B cell (primary cell): Measurements from ENCODE around the gene NR5A1. TPM values are rescaled to one million over a fixed set of nuclear protein-coding genes. Genes with fewer than 3 reads are reported as not detected.

Experiments used
- ATAC-seq: fragments of 200-7000 bp; cut with Tn5 transposase; one replicate; pipeline ENCODE4 v1.10.0; 2021; ENCODE audit warnings: low read depth, mild to moderate bottlenecking, moderate number of reproducible peaks, moderate library complexity
- CTCF ChIA-PET: fragments of 350-600 bp; sonication (Branson Sonifier 250); formaldehyde crosslinking; loops from one replicate; lab custom pipeline; 2021; ENCODE audit warnings: antibody characterized with exemption, inconsistent platforms; lab: Charles Lee
- POLR2A ChIA-PET: fragments of 350-600 bp; sonication (Branson Sonifier 250); formaldehyde crosslinking; loops from one replicate; lab custom pipeline; 2021; ENCODE audit warnings: antibody characterized with exemption; lab: Charles Lee
- DNase-seq: peaks from one replicate; pipeline ENCODE4 v3.0.0; 2013
- H2AFZ ChIP-seq: 2 replicates; pipeline ENCODE4 v1.6.1; 2012; ENCODE audit warnings: mild to moderate bottlenecking, low read depth, low read length; ENCODE audit not compliant: insufficient read depth, poor library complexity, severe bottlenecking
- H3K27ac ChIP-seq, 2 donors: 1 replicate in 1 of 2; 2 replicates in 1 of 2; pipeline ENCODE4 v1.5.1; 2012 to 2013; ENCODE audit warnings: low read length in 2 of 2, mild to moderate bottlenecking in 2 of 2, moderate library complexity in 1 of 2
- H3K27me3 ChIP-seq, 4 experiments: fragments of 200-600 bp in 1 of 4; sonication (generic) in 1 of 4; replicated peaks in 1 of 4; 1 replicate in 2 of 4; 2 replicates in 2 of 4; pipeline versions ENCODE4 v1.6.1 to v1.7.0; 2013 to 2016; ENCODE audit warnings: low read length in 3 of 4, mild to moderate bottlenecking in 2 of 4, mixed read lengths in 1 of 4, moderate library complexity in 1 of 4; ENCODE audit not compliant: insufficient read depth in 4 of 4, control insufficient read depth in 3 of 4; ENCODE audit errors: control extremely low read depth in 1 of 4
- H3K36me3 ChIP-seq, 2 experiments: replicated peaks in 1 of 2; 1 replicate in 1 of 2; 2 replicates in 1 of 2; pipeline versions ENCODE4 v1.6.1 to v1.7.1; 2013; ENCODE audit warnings: low read length in 1 of 2; ENCODE audit not compliant: insufficient read depth in 2 of 2, control insufficient read depth in 1 of 2; ENCODE audit errors: control extremely low read depth in 1 of 2, extremely low read depth in 1 of 2
- H3K4me1 ChIP-seq, 2 donors: fragments of 200-600 bp in 1 of 2; sonication (generic) in 1 of 2; 1 replicate in 1 of 2; 2 replicates in 1 of 2; pipeline versions ENCODE4 v1.5.1 to v1.6.1; 2013 to 2017; ENCODE audit warnings: low read length in 2 of 2; ENCODE audit not compliant: control insufficient read depth in 2 of 2, insufficient read depth in 2 of 2
- H3K4me2 ChIP-seq: replicated peaks from 2 replicates; pipeline ENCODE3; 2012; ENCODE audit warnings: mild to moderate bottlenecking, low read depth, low read length; ENCODE audit not compliant: poor library complexity, severe bottlenecking
- H3K4me3 ChIP-seq, 5 experiments: fragments of 200-600 bp in 1 of 5; sonication (generic) in 1 of 5; 1 replicate in 3 of 5; 2 replicates in 2 of 5; pipeline versions ENCODE4 v1.5.1 to v1.7.0; 2011 to 2016; ENCODE audit warnings: low read length in 4 of 5, mild to moderate bottlenecking in 4 of 5, low read depth in 2 of 5, control low read depth in 1 of 5, moderate library complexity in 1 of 5; ENCODE audit not compliant: insufficient read depth in 1 of 5; ENCODE audit errors: control extremely low read depth in 1 of 5, extremely low read depth in 1 of 5
- H3K79me2 ChIP-seq: fragments of 200-600 bp; sonication (generic); one replicate; pipeline ENCODE4 v1.6.0; 2016; ENCODE audit warnings: low read length; ENCODE audit not compliant: control insufficient read depth, insufficient read depth
- H3K9ac ChIP-seq: fragments of 200-600 bp; sonication (generic); 2 replicates; pipeline ENCODE4 v1.6.1; 2017; ENCODE audit warnings: mild to moderate bottlenecking, low read length, moderate library complexity
- H3K9me3 ChIP-seq, 3 donors: one replicate each; pipeline versions ENCODE4 v1.6.1 to v1.7.1; 2013; ENCODE audit warnings: low read length in 2 of 3; ENCODE audit not compliant: control insufficient read depth in 2 of 3, insufficient read depth in 1 of 3; ENCODE audit errors: control extremely low read depth in 1 of 3
- H4K20me1 ChIP-seq: 2 replicates; pipeline ENCODE4 v1.6.0; 2012; ENCODE audit warnings: mild to moderate bottlenecking, low read length; ENCODE audit not compliant: insufficient read depth, control insufficient read depth, poor library complexity, severe bottlenecking
- H3K27ac Mint-ChIP-seq: one replicate; pipeline ENCODE4 v1.8.0; 2021; ENCODE audit warnings: mixed read lengths
- H3K27me3 Mint-ChIP-seq: one replicate; pipeline ENCODE4 v1.8.0; 2021; ENCODE audit warnings: mixed read lengths
- H3K4me1 Mint-ChIP-seq: one replicate; pipeline ENCODE4 v1.8.0; 2021; ENCODE audit warnings: mixed read lengths
- H3K4me3 Mint-ChIP-seq: one replicate; pipeline ENCODE4 v1.8.0; 2021; ENCODE audit warnings: mixed read lengths
- H3K9me3 Mint-ChIP-seq: one replicate; pipeline ENCODE4 v1.8.0; 2022; ENCODE audit warnings: mixed read lengths; ENCODE audit not compliant: insufficient read depth
- EZH2 ChIP-seq: IDR thresholded peaks from 2 replicates; pipeline ENCODE4 v1.6.1; 2012; ENCODE audit warnings: borderline replicate concordance, low read depth, mild to moderate bottlenecking, moderate library complexity, low read length; ENCODE audit not compliant: insufficient read depth, poor library complexity, severe bottlenecking
- WGBS: methylation state at CpG from one replicate; pipeline ENCODE4 v1.1.5; 2013; ENCODE audit warnings: missing lambda C conversion rate; ENCODE audit not compliant: insufficient coverage; 5-methylcytosine and 5-hydroxymethylcytosine counted together
- intact Hi-C: fragments of 100-400 bp; cut with micrococcal nuclease; formaldehyde crosslinking; loops from one replicate; pipeline ENCODE4 v1.10.0; 2022
- polyA plus RNA-seq: library from polyadenylated mRNA; depleted of rRNA; stranded (reverse); fragments of >200 nt; gene quantifications from 2 replicates; pipeline ENCODE4 v1.2.3, GENCODE V29; 2012
- total RNA-seq, 2 donors: library from RNA; stranded (reverse); fragments of 120-200 nt in 1 of 2; gene quantifications; 1 replicate in 1 of 2; 2 replicates in 1 of 2; pipeline versions ENCODE4 v1.2.3 to v1.2.4, GENCODE V29; 2013 to 2022
- TF ChIP-seq, protein P1 (sequence below): fragments of 200-600 bp; IDR thresholded peaks from one replicate; pipeline ENCODE4 v1.8.0; 2022; ENCODE audit warnings: antibody characterized with exemption, mild to moderate bottlenecking

Gene NR5A1
- total and polyA plus RNA-seq, 2 donors (not counting 1 experiment from before 2014, with no cell fraction given): not detected

GRCh38 chr9:124450931-124451661 is 56.1 kb downstream of the NR5A1 start:
- TF ChIP-seq, protein P1, sequence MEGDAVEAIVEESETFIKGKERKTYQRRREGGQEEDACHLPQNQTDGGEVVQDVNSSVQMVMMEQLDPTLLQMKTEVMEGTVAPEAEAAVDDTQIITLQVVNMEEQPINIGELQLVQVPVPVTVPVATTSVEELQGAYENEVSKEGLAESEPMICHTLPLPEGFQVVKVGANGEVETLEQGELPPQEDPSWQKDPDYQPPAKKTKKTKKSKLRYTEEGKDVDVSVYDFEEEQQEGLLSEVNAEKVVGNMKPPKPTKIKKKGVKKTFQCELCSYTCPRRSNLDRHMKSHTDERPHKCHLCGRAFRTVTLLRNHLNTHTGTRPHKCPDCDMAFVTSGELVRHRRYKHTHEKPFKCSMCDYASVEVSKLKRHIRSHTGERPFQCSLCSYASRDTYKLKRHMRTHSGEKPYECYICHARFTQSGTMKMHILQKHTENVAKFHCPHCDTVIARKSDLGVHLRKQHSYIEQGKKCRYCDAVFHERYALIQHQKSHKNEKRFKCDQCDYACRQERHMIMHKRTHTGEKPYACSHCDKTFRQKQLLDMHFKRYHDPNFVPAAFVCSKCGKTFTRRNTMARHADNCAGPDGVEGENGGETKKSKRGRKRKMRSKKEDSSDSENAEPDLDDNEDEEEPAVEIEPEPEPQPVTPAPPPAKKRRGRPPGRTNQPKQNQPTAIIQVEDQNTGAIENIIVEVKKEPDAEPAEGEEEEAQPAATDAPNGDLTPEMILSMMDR: no peak
- TF ChIP-seq EZH2: no peak
- Histone ChIP-seq H3K79me2 (no peaks in the 10 kb centered on the region), H4K20me1 (no peaks in the 10 kb centered on the region), H3K9ac (no peak overlapping the region), H3K4me1 (peaks cover 7 to 9% of the 10 kb centered on the region in 2 donors), H3K27me3 (peaks cover 0 to 50% (median 16%) of the 10 kb centered on the region in 4 experiments), H3K9me3 (peaks cover 0 to 7% (median 0%) of the 10 kb centered on the region in 3 donors), H3K4me3 (no peak overlapping the region), H3K36me3 (no peaks in the 10 kb centered on the region), H2AFZ (no peak overlapping the region), H3K4me2 (no peak overlapping the region), H3K27ac (no peak overlapping the region)
- no peak overlapping the region for H3K27ac Mint-ChIP-seq
- no peak for DNase-seq
- peaks cover 2% of the 10 kb centered on the region for H3K4me1 Mint-ChIP-seq
- H3K4me3 Mint-ChIP-seq: no peak overlapping the region
- peaks cover 41% of the 10 kb centered on the region for H3K27me3 Mint-ChIP-seq
- intact Hi-C loops: no loop called here
- no peak for ATAC-seq
- WGBS: 44% methylated on average over 17 of the region's 19 CpGs
- ChIA-PET POLR2A (no interaction called here), CTCF (no interaction called here)
- no peaks in the 10 kb centered on the region for H3K9me3 Mint-ChIP-seq

- peaks cover 7 to 9% of the 10 kb centered on the region in 2 donors for H3K4me1 ChIP-seq
- DNase-seq (no peak), ATAC-seq (no peak)
- Mint-ChIP-seq H3K9me3 (no peaks in the 10 kb centered on the region), H3K27ac (no peak within 1 kb of the TSS), H3K27me3 (peaks cover 44% of the 10 kb centered on the region), H3K4me1 (peaks cover 2% of the 10 kb centered on the region), H3K4me3 (no peak within 1 kb of the TSS)
- H3K79me2 ChIP-seq: no peaks in the 10 kb centered on the region
- H2AFZ ChIP-seq: peak within 1 kb of the TSS; percentile 42
- H3K4me2 ChIP-seq: peak within 1 kb of the TSS; percentile 48
- CTCF ChIA-PET: no interaction called here
- peaks cover 0 to 50% (median 16%) of the 10 kb centered on the region in 4 experiments for H3K27me3 ChIP-seq
- no peak within 1 kb of the TSS for H3K9ac ChIP-seq
- no peaks in the 10 kb centered on the region for H4K20me1 ChIP-seq
- no peak within 1 kb of the TSS for H3K27ac ChIP-seq
- POLR2A ChIA-PET: no interaction called here
- intact Hi-C loops: no loop called here
- TF ChIP-seq EZH2: no peak
- TF ChIP-seq, protein P1: no peak
- no peak within 1 kb of the TSS for H3K4me3 ChIP-seq
- peaks cover 0 to 7% (median 0%) of the 10 kb centered on the region in 3 donors for H3K9me3 ChIP-seq
- WGBS: 12% methylated on average over 36 of the region's 41 CpGs
- no peaks in the 10 kb centered on the region for H3K36me3 ChIP-seq
These were observed 56.8 kb downstream of the NR5A1 start, which contains the start of gene ADGRD2 for GRCh38 chr9:124450241-124450924. Gene ADGRD2 (plus strand): TSS chr9:124450451. CDS start chr9:124451667, 1,216 bp downstream.
